HCT116 (cell line): Measurements from ENCODE around the gene ZNF214. TPM values are rescaled to one million over a fixed set of nuclear protein-coding genes. Genes with fewer than 3 reads are reported as not detected.

Experiments
- total RNA-seq: library from RNA; stranded (reverse); gene quantifications from one replicate; pipeline ENCODE4 v1.2.1, GENCODE V29; 2021; ENCODE audit not compliant: unreplicated experiment

The ZNF214 gene
- total RNA-seq, 1 experiment from 2014 or later, result 2.1 TPM

Other genes with a start within 250 kb of the ZNF214 start
- gene OR2AG2, start 248.4 kb downstream of the ZNF214 start, total RNA-seq, result 0.07 TPM
- not detected for gene OR2AG1, start 237.3 kb downstream of the ZNF214 start, total RNA-seq
- 0.22 TPM for gene OR6A2, start 220.7 kb downstream of the ZNF214 start, total RNA-seq
- gene OR10A5, start 174.7 kb downstream of the ZNF214 start, total RNA-seq, result not detected
- gene OR10A2, start 157.3 kb downstream of the ZNF214 start, total RNA-seq, result not detected
- not detected for gene OR10A4, start 143.7 kb downstream of the ZNF214 start, total RNA-seq
- gene OR2D2, start 127.8 kb downstream of the ZNF214 start, total RNA-seq, result 0.20 TPM
- not detected for gene OR2D3, start 99.3 kb downstream of the ZNF214 start, total RNA-seq
- gene ZNF215, start 93.9 kb downstream of the ZNF214 start, total RNA-seq, result 9.9 TPM
- gene NLRP14, start 133 bp upstream of the ZNF214 start, total RNA-seq, result 0.49 TPM
- 0.12 TPM for gene RBMXL2, start 68.7 kb upstream of the ZNF214 start, total RNA-seq
- gene SYT9, start 231.6 kb upstream of the ZNF214 start, total RNA-seq, result not detected